A549 (cell line): ENCODE results near the gene GINS1. TPM values are rescaled to one million over a fixed set of nuclear protein-coding genes. Genes with fewer than 3 reads are reported as not detected.

Experiments used
- ATAC-seq, 2 experiments: fragments of 200-7000 bp in 1 of 2; fragments of >200 bp in 1 of 2; cut with Nextera tagmentation in 1 of 2; cut with Tn5 transposase in 1 of 2; 3 replicates each; pipeline versions ENCODE4 v1.8.0 to v1.9.1; 2018 to 2020; ENCODE audit warnings: mild to moderate bottlenecking in 1 of 2, moderate library complexity in 1 of 2
- CTCF ChIA-PET: fragments of 300-600 bp; sonication (Branson Sonifier 250); formaldehyde crosslinking; extraction: SDS; loops from one replicate; lab custom pipeline; 2021; ENCODE audit warnings: antibody characterized with exemption, inconsistent platforms; lab: Yijun Ruan, JAX
- POLR2A ChIA-PET: fragments of 350-600 bp; formaldehyde crosslinking; extraction: SDS; loops from one replicate; lab custom pipeline; 2021; ENCODE audit warnings: antibody characterized with exemption, inconsistent platforms; lab: Yijun Ruan, JAX
- DNase-seq, 2 experiments: peaks; one replicate each; pipeline versions ENCODE4 v3.0.0 to v3.0.0-alpha.2; 2011 to 2016; ENCODE audit warnings: low read depth in 1 of 2, low spot score in 1 of 2
- FAIRE-seq: peaks from 2 replicates; lab custom pipeline; 2011; peaks lifted over from hg19 to GRCh38; lab: Jason Lieb, UNC
- H3K27ac ChIP-seq, 2 experiments: fragments of >200 bp; sonication (Bioruptor Twin); formaldehyde crosslinking; 3 replicates each; pipeline ENCODE4 v1.5.1; 2016 to 2017
- H3K4me1 ChIP-seq: fragments of >200 bp; sonication (Bioruptor Twin); formaldehyde crosslinking; 3 replicates; pipeline ENCODE4 v1.6.1; 2016
- H3K4me2 ChIP-seq: fragments of >200 bp; sonication (Bioruptor Twin); formaldehyde crosslinking; 3 replicates; pipeline ENCODE4 v1.6.1; 2016
- H3K4me3 ChIP-seq: fragments of >200 bp; sonication (Bioruptor Twin); formaldehyde crosslinking; 3 replicates; pipeline ENCODE4 v1.5.1; 2016
- H3K9me3 ChIP-seq: fragments of >200 bp; sonication (Bioruptor Twin); formaldehyde crosslinking; 3 replicates; pipeline ENCODE4 v1.6.1; 2016
- ATOH8 ChIP-seq: fragments of 250-450 bp; sonication (Bioruptor Pico); IDR thresholded peaks from 2 replicates; pipeline ENCODE4 v1.5.0; 2020; ENCODE audit warnings: low read depth, mild to moderate bottlenecking, moderate library complexity
- CBX8 ChIP-seq: fragments of 200-600 bp; sonication (generic); IDR thresholded peaks from 2 replicates; pipeline ENCODE4 v1.6.1; 2016
- CHD2 ChIP-seq: fragments of 150-350 bp; IDR thresholded peaks from 2 replicates; pipeline ENCODE4 v1.6.1; 2014; ENCODE audit warnings: low read length; ENCODE audit not compliant: partially characterized antibody
- EHF ChIP-seq: fragments of 250-450 bp; sonication (Bioruptor Pico); IDR thresholded peaks from 2 replicates; pipeline ENCODE4 v1.5.0; 2020; ENCODE audit warnings: mild to moderate bottlenecking
- EP300 ChIP-seq, 2 experiments: fragments of >200 bp; sonication (Bioruptor Twin); formaldehyde crosslinking; IDR thresholded peaks; 2 replicates in 1 of 2; 3 replicates in 1 of 2; pipeline ENCODE4 v1.6.1; 2016 to 2017
- GATA3 ChIP-seq: IDR thresholded peaks from 2 replicates; pipeline ENCODE4 v1.6.1; 2012; ENCODE audit warnings: borderline replicate concordance
- HEYL ChIP-seq: fragments of 250-450 bp; sonication (Bioruptor Pico); IDR thresholded peaks from 2 replicates; pipeline ENCODE4 v1.8.0; 2021; ENCODE audit warnings: mild to moderate bottlenecking, moderate library complexity
- KDM1A ChIP-seq: fragments of 200-600 bp; sonication (generic); IDR thresholded peaks from 2 replicates; pipeline ENCODE4 v1.6.1; 2016; ENCODE audit warnings: low read depth, mild to moderate bottlenecking
- KDM5A ChIP-seq: fragments of 200-600 bp; sonication (generic); IDR thresholded peaks from 2 replicates; pipeline ENCODE4 v1.6.1; 2016; ENCODE audit warnings: antibody characterized with exemption, mild to moderate bottlenecking
- MAX ChIP-seq: IDR thresholded peaks from 2 replicates; pipeline ENCODE4 v1.6.1; 2012
- MAZ ChIP-seq: fragments of 150-350 bp; IDR thresholded peaks from 2 replicates; pipeline ENCODE4 v1.6.1; 2014; ENCODE audit warnings: antibody characterized with exemption, low read depth, low read length, borderline replicate concordance
- NFE2L2 ChIP-seq: fragments of 150-350 bp; conservative IDR thresholded peaks from 2 replicates; pipeline ENCODE4 v1.6.1; 2014; ENCODE audit warnings: low read length
- PHF8 ChIP-seq: fragments of 200-600 bp; sonication (generic); IDR thresholded peaks from 2 replicates; pipeline ENCODE4 v1.6.1; 2016; ENCODE audit warnings: low read depth, mild to moderate bottlenecking, antibody characterized with exemption, moderate library complexity, borderline replicate concordance
- RARB ChIP-seq: fragments of 250-450 bp; sonication (Bioruptor Pico); IDR thresholded peaks from 2 replicates; pipeline ENCODE4 v1.8.0; 2021; ENCODE audit warnings: mild to moderate bottlenecking, moderate library complexity
- RFX5 ChIP-seq: fragments of 450-650 bp; IDR thresholded peaks from 2 replicates; pipeline ENCODE4 v1.7.1; 2014; ENCODE audit warnings: antibody characterized with exemption, mild to moderate bottlenecking, moderate library complexity
- RNF2 ChIP-seq: fragments of 200-600 bp; sonication (generic); IDR thresholded peaks from 2 replicates; pipeline ENCODE4 v1.6.1; 2016; ENCODE audit warnings: low read depth, mild to moderate bottlenecking, antibody characterized with exemption, moderate library complexity, borderline replicate concordance
- TFCP2L1 ChIP-seq: fragments of 250-450 bp; sonication (Bioruptor Pico); IDR thresholded peaks from 2 replicates; pipeline ENCODE4 v1.5.0; 2021; ENCODE audit warnings: mild to moderate bottlenecking
- WGBS: methylation state at CpG from one replicate; pipeline ENCODE4 v1.1.6; 2017; ENCODE audit errors: missing lambda C conversion rate; 5-methylcytosine and 5-hydroxymethylcytosine counted together
- polyA plus RNA-seq, 4 experiments: library from polyadenylated mRNA; depleted of rRNA in 3 of 4; stranded (reverse); fragments of >200 nt; fragmentation: RNase III in 1 of 4; extraction: RNeasy Plus Mini Kit Qiagen cat#74134 plus additional on column Dnase treatment in 1 of 4; gene quantifications; 2 replicates in 3 of 4; 3 replicates in 1 of 4; pipeline ENCODE4 v1.2.3, GENCODE V29; 2011 to 2017
- TF ChIP-seq, protein P1 (sequence below): fragments of >200 bp; sonication (Bioruptor Twin); formaldehyde crosslinking; IDR thresholded peaks from 3 replicates; pipeline ENCODE4 v1.5.1; 2016

GINS1 gene
- polyA plus RNA-seq, 2 of the 4 experiments (the other 2 are of a cell fraction) = 34.2 to 46.4 TPM

DNA sequence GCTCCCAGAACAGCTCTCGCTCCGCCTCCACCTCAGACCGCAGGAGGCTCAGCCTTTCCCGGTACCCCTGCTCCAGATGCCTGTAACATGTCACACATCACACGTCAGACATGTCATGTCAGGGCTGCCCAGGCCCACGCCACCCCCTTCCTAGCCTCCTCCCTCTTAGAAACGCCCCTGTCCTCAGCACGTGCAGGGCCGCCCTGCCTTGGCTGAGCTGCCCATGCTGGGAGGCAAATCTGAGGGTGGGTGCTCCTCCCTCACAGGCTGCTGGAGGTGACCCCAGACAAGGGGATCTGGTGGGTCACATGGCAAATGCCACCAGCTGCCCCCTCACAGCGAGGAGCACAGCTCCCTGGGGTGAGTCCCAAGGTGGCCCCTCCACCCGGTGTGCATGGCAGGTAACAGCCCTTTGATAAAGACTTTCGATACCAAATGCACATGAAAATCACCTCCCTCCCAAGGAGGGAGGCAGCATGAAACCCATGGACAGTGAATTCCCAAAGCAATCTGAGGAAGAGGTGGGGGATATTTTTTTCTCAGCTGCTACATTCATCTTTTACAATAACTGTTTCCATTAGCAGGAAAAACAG is 84.1 kb downstream of the GINS1 start:
- 91% methylated on average over 12 of the region's 12 CpGs for WGBS
- POLR2A ChIA-PET = no interaction called here

DNA sequence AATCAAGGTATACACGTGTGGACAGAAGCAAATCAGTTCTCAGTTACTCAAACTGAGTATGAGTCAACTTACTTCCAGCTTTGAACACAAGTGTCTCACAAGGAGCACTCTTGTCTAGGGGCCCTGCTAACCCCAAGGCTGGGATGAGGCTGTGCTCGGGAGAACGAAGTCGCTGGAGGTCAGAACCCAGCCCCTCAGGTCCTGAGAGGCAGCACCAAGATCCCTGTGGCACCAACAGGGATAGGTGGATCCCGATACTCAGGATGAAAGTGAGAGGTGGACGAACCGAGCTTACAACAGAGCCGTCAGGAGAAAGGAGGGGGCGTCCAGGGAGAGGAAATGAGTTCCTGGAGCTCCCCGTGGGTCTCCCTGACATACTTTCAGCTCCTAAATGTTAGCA is 85.7 kb downstream of the GINS1 start:
- H3K4me2 ChIP-seq = no peak overlapping the region
- no peak for DNase-seq
- ChIA-PET CTCF (interaction anchor here (0.8 to 1.6 kb wide), 4 partner anchors 8 to 499 kb away, joined by 3 to 5 read pairs (median 4); no protein-coding TSS in a partner anchor), POLR2A (no interaction called here)
- no peak for ATAC-seq
- no peaks in the 10 kb centered on the region for H3K9me3 ChIP-seq
- 84% methylated on average over 10 of the region's 10 CpGs for WGBS
- H3K4me3 ChIP-seq = no peak overlapping the region
- no peaks in the 10 kb centered on the region for H3K4me1 ChIP-seq
- TF ChIP-seq HEYL (CRISPR knock-in tag) = no peak
- TF ChIP-seq CBX8 = no peak
- TF ChIP-seq PHF8 = no peak
- TF ChIP-seq RARB (CRISPR knock-in tag) = no peak
- no peak for TF ChIP-seq EHF (CRISPR knock-in tag)
- TF ChIP-seq TFCP2L1 (CRISPR knock-in tag) = no peak
- TF ChIP-seq, all 56 proteins: peak for 0
- no peak overlapping the region for H3K27ac ChIP-seq
- no peak for FAIRE-seq

More for the DNA sequence above, 84.1 kb downstream of the GINS1 start:
- no peak overlapping the region for H3K27ac ChIP-seq
- H3K4me2 ChIP-seq = no peak overlapping the region
- ATAC-seq (no peak), DNase-seq (no peak), FAIRE-seq (no peak)
- no peaks in the 10 kb centered on the region for H3K9me3 ChIP-seq
- no peak overlapping the region for H3K4me3 ChIP-seq
- CTCF ChIA-PET = no interaction called here
- TF ChIP-seq RFX5 (no peak), CHD2 (no peak)
- H3K4me1 ChIP-seq = no peaks in the 10 kb centered on the region

- ChIA-PET CTCF (interaction anchor here (1.2 to 1.6 kb wide), 2 partner anchors 7 to 500 kb away, joined by 5 read pairs; no protein-coding TSS in a partner anchor), POLR2A (no interaction called here)
- no peaks in the 10 kb centered on the region for H3K9me3 ChIP-seq
- no peak for TF ChIP-seq RNF2
- TF ChIP-seq EP300 (IDR thresholded peaks at IDR 0.05) = no peak
- TF ChIP-seq KDM1A = no peak
- no peak for TF ChIP-seq MAX
- TF ChIP-seq, protein P1, sequence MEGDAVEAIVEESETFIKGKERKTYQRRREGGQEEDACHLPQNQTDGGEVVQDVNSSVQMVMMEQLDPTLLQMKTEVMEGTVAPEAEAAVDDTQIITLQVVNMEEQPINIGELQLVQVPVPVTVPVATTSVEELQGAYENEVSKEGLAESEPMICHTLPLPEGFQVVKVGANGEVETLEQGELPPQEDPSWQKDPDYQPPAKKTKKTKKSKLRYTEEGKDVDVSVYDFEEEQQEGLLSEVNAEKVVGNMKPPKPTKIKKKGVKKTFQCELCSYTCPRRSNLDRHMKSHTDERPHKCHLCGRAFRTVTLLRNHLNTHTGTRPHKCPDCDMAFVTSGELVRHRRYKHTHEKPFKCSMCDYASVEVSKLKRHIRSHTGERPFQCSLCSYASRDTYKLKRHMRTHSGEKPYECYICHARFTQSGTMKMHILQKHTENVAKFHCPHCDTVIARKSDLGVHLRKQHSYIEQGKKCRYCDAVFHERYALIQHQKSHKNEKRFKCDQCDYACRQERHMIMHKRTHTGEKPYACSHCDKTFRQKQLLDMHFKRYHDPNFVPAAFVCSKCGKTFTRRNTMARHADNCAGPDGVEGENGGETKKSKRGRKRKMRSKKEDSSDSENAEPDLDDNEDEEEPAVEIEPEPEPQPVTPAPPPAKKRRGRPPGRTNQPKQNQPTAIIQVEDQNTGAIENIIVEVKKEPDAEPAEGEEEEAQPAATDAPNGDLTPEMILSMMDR = no peak
- TF ChIP-seq ATOH8 (CRISPR knock-in tag) = no peak
- TF ChIP-seq TFCP2L1 (CRISPR knock-in tag) = no peak
- no peak for TF ChIP-seq KDM5A
- no peak for TF ChIP-seq NFE2L2
- TF ChIP-seq MAZ = no peak
- TF ChIP-seq GATA3 = no peak
- ATAC-seq (no peak), DNase-seq (no peak), FAIRE-seq (no peak)
- H3K4me3 ChIP-seq = no peak overlapping the region
- no peak overlapping the region for H3K27ac ChIP-seq
- WGBS = 92% methylated on average over 10 of the region's 10 CpGs
- no peaks in the 10 kb centered on the region for H3K4me1 ChIP-seq
- H3K4me2 ChIP-seq = no peak overlapping the region
These were observed 86.5 kb downstream of the GINS1 start for GRCh38 chr20:25493748-25494505.
